HL-60 (cell line): ENCODE results near the gene PANK2.

ENCODE experiments used
- DNase-seq, 2 experiments: peaks; one replicate each; pipeline ENCODE4 v3.0.0-alpha.2; 2010 to 2020; ENCODE audit warnings: low read depth in 1 of 2, low spot score in 1 of 2
- H3K27ac ChIP-seq: fragments of 250-450 bp; sonication (Bioruptor Pico); replicated peaks from 2 replicates; pipeline ENCODE4 v1.5.1; 2020; ENCODE audit warnings: mild to moderate bottlenecking, moderate library complexity
- H3K27me3 ChIP-seq: fragments of 250-450 bp; sonication (Bioruptor Pico); 2 replicates; pipeline ENCODE4 v1.5.1; 2021; ENCODE audit warnings: mild to moderate bottlenecking, moderate library complexity; ENCODE audit not compliant: insufficient read depth, poor library complexity, severe bottlenecking
- H3K4me3 ChIP-seq: replicated peaks from 2 replicates; pipeline ENCODE4 v1.5.1; 2011; ENCODE audit warnings: mild to moderate bottlenecking, control low read depth, low read length; ENCODE audit not compliant: insufficient read depth
- CTCF ChIP-seq: IDR thresholded peaks from one replicate; pipeline ENCODE4 v1.5.1; 2011; ENCODE audit warnings: low read length, control low read depth, inconsistent platforms; ENCODE audit not compliant: insufficient read depth
- GABPA ChIP-seq: IDR thresholded peaks from 2 replicates; pipeline ENCODE4 v1.6.1; 2012; ENCODE audit warnings: low read depth
- POLR2AphosphoS5 ChIP-seq: IDR thresholded peaks from 2 replicates; pipeline ENCODE4 v1.6.1; 2012; ENCODE audit warnings: low read depth
- REST ChIP-seq: IDR thresholded peaks from 2 replicates; pipeline ENCODE4 v1.6.1; 2012; ENCODE audit warnings: low read depth; ENCODE audit not compliant: insufficient replicate concordance
- SPI1 ChIP-seq: IDR thresholded peaks from 2 replicates; pipeline ENCODE4 v1.6.1; 2012; ENCODE audit warnings: low read depth, mild to moderate bottlenecking, borderline replicate concordance

Gene PANK2

GRCh38 chr20:3916364-3916763, 27.2 kb downstream of the PANK2 start:
- Histone ChIP-seq H3K27ac (no peak overlapping the region), H3K4me3 (no peak overlapping the region), H3K27me3 (no peaks in the 10 kb centered on the region)
- TF ChIP-seq GABPA: no peak
- no peak for TF ChIP-seq POLR2AphosphoS5
- TF ChIP-seq CTCF: no peak
- no peak for TF ChIP-seq SPI1
- no peak for TF ChIP-seq REST
- DNase-seq: no peak

- no peaks in the 10 kb centered on the region for H3K27me3 ChIP-seq
- DNase-seq: no peak
- no peak overlapping the region for H3K27ac ChIP-seq
- TF ChIP-seq SPI1 (no peak), POLR2AphosphoS5 (no peak), GABPA (no peak), CTCF (no peak), REST (no peak)
- H3K4me3 ChIP-seq: no peak overlapping the region
Observed at GRCh38 chr20:3919352-3919751, 30.2 kb downstream of the PANK2 start.

DNA sequence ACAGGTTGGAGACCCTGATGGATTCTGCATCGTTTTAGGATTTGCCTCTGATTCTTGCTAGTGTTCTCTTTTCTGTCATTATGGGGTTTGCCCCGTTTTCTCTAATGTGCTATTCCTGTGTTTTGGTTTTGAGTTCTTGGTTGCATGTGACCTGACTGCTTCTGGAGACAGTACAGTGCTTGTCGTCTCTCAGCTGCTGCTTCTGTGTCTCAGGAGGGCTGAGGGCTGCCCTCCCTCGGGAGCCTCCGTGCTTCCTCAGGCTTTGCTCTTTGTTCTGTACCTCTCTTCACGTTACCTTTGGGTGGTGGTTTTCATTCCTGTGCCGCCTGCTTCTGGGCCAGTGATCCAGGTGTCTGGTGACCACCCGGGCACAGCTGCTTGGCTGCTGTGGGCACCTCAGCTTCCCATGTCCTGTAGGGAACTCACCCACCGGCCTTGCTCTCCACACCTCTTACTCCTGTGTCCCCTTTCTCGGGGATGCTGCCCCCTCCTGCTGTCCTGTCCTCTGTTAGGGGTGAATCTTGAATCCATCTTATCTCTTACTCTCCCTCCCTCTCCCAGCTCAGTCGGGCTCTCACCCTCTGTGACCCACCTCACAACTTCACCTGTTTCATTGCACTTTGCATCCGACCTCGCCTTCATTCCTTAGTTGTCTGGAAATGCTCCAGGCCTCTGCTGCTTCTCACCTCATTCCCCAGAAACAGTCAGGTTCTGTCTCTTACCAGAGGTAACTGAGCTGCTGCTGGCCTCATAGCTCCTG, 33.2 kb downstream of the PANK2 start:
- no peak for DNase-seq
- Histone ChIP-seq H3K27me3 (no peaks in the 10 kb centered on the region), H3K4me3 (no peak overlapping the region), H3K27ac (no peak overlapping the region)
- TF ChIP-seq REST: no peak
- TF ChIP-seq GABPA: no peak
- no peak for TF ChIP-seq CTCF
- TF ChIP-seq POLR2AphosphoS5: no peak
- TF ChIP-seq SPI1: no peak
